ENCODE data around the gene CD209. TPM values are rescaled to one million over a fixed set of nuclear protein-coding genes. Genes with fewer than 3 reads are reported as not detected.

Gene CD209
- polyA plus RNA-seq, 2 donors, result 0.22 to 0.27 TPM

- Histone ChIP-seq H3K36me3 (ENCODE audit: control insufficient read depth in 2 of 2, insufficient read depth in 2 of 2, low read length in 1 of 2) (no peaks in the 10 kb centered on the region), H3K27me3 (ENCODE audit: control insufficient read depth in 1 of 2, insufficient read depth in 2 of 2, low read length in 2 of 2) (peaks cover 0 to 3% of the 10 kb centered on the region in 2 donors), H3K9me3 (ENCODE audit: control insufficient read depth in 2 of 2, insufficient read depth in 1 of 2, low read depth in 1 of 2, low read length in 1 of 2) (peaks cover 0 to 4% of the 10 kb centered on the region in 2 donors), H3K4me3 (ENCODE audit: low read depth in 1 of 2, low read length in 2 of 2) (no peak overlapping the region), H3K4me1 (ENCODE audit: control insufficient read depth in 2 of 2, insufficient read depth in 2 of 2, low read length in 1 of 2) (no peaks in the 10 kb centered on the region), H3K27ac (ENCODE audit: low read depth in 2 of 2, low read length in 1 of 2) (no peak overlapping the region)
- 34 to 61% methylated on average over 4 of the region's 4 CpGs for WGBS, 2 donors
These were observed 52.8 kb downstream of the CD209 start for GRCh38 chr19:7694499-7694898.

DNA sequence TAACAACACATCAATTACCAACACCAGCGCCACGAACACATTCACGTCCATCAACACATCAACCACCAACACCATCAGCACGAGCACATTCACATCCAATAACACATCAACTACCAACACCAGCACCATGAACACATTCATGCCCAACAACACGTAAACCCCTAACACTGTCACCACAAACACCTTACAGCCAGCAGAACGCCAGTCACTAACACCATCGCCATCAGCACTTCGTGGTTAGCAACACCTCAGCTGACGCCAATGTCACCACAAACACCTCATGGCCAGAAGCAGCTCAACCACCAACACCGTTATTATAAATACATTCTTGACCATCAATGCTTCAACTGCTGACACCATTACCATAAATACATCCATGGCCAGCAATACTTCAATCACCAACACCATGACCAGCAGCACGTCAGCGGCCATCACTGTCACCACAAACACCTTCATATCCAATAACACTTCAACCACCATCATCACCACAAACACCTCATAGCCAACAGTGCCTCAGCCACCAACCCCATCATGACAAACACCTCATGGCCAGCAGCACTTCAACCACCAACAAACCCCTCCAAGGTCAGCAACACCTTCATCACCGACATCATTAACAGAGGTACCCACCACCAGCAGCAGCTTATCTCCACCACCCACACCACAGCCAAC, 54.8 kb downstream of the CD209 start:
- no peak overlapping the region for H3K27ac ChIP-seq (ENCODE audit: low read depth in 2 of 2, low read length in 1 of 2)
- WGBS, 2 donors, result 68 to 69% methylated on average over 13 of the region's 13 CpGs
- H3K36me3 ChIP-seq (ENCODE audit: control insufficient read depth in 2 of 2, insufficient read depth in 2 of 2, low read length in 1 of 2), result no peaks in the 10 kb centered on the region
- no peaks in the 10 kb centered on the region for H3K4me1 ChIP-seq (ENCODE audit: control insufficient read depth in 2 of 2, insufficient read depth in 2 of 2, low read length in 1 of 2)
- H3K9me3 ChIP-seq (ENCODE audit: control insufficient read depth in 2 of 2, insufficient read depth in 1 of 2, low read depth in 1 of 2, low read length in 1 of 2), result peaks cover 0 to 4% of the 10 kb centered on the region in 2 donors
- H3K27me3 ChIP-seq (ENCODE audit: control insufficient read depth in 1 of 2, insufficient read depth in 2 of 2, low read length in 2 of 2), result peaks cover 0 to 3% of the 10 kb centered on the region in 2 donors
- H3K4me3 ChIP-seq (ENCODE audit: low read depth in 1 of 2, low read length in 2 of 2), result no peak overlapping the region

GRCh38 chr19:7691497-7691896, 55.8 kb downstream of the CD209 start:
- Histone ChIP-seq H3K27me3 (ENCODE audit: control insufficient read depth in 1 of 2, insufficient read depth in 2 of 2, low read length in 2 of 2) (peaks cover 0 to 3% of the 10 kb centered on the region in 2 donors), H3K36me3 (ENCODE audit: control insufficient read depth in 2 of 2, insufficient read depth in 2 of 2, low read length in 1 of 2) (no peaks in the 10 kb centered on the region), H3K9me3 (ENCODE audit: control insufficient read depth in 2 of 2, insufficient read depth in 1 of 2, low read depth in 1 of 2, low read length in 1 of 2) (peaks cover 0 to 4% of the 10 kb centered on the region in 2 donors), H3K4me3 (ENCODE audit: low read depth in 1 of 2, low read length in 2 of 2) (no peak overlapping the region), H3K4me1 (ENCODE audit: control insufficient read depth in 2 of 2, insufficient read depth in 2 of 2, low read length in 1 of 2) (no peaks in the 10 kb centered on the region), H3K27ac (ENCODE audit: low read depth in 2 of 2, low read length in 1 of 2) (no peak overlapping the region)

DNA sequence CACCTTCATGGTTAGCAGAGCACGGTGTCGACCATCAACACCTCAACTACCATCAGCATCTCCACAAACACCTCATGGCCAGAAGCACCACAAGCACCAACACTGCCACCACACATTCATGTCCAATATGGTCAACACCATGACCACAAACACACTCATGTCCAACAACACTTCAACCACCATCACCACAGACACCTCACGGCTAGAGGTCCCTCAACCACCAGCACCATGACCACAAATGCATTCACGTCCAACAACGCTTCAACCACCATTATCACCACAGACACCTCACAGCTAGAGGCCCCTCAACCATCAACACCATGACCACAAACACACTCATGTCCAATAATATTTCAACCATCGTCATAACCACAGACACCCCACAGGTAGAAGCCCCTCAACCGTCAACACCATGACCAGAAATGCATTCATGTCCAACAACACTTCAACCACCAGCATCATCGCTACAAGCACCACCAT, 56.5 kb downstream of the CD209 start:
- Histone ChIP-seq H3K4me3 (ENCODE audit: low read depth in 1 of 2, low read length in 2 of 2) (no peak overlapping the region), H3K27ac (ENCODE audit: low read depth in 2 of 2, low read length in 1 of 2) (no peak overlapping the region), H3K27me3 (ENCODE audit: control insufficient read depth in 1 of 2, insufficient read depth in 2 of 2, low read length in 2 of 2) (peaks cover 0 to 3% of the 10 kb centered on the region in 2 donors), H3K36me3 (ENCODE audit: control insufficient read depth in 2 of 2, insufficient read depth in 2 of 2, low read length in 1 of 2) (no peaks in the 10 kb centered on the region), H3K9me3 (ENCODE audit: control insufficient read depth in 2 of 2, insufficient read depth in 1 of 2, low read depth in 1 of 2, low read length in 1 of 2) (peaks cover 0 to 4% of the 10 kb centered on the region in 2 donors), H3K4me1 (ENCODE audit: control insufficient read depth in 2 of 2, insufficient read depth in 2 of 2, low read length in 1 of 2) (no peaks in the 10 kb centered on the region)
- WGBS, 2 donors, result 80 to 82% methylated on average over 8 of the region's 8 CpGs

Other genes starting within 250 kb of the CD209 start
- 10 to 100 TPM; 19.6 to 25.6 TPM for gene ZNF358, start 231.4 kb downstream of the CD209 start, polyA plus RNA-seq
- 10 to 100 TPM; 13.4 to 17.2 TPM for gene MCOLN1, start 224.9 kb downstream of the CD209 start, polyA plus RNA-seq
- gene PNPLA6, start 211.8 kb downstream of the CD209 start, polyA plus RNA-seq, result 10 to 100 TPM; 27.2 to 47.7 TPM
- gene CAMSAP3, start 151.7 kb downstream of the CD209 start, polyA plus RNA-seq, result 10 to 100 TPM; 24.3 to 40.9 TPM
- gene XAB2, start 118.0 kb downstream of the CD209 start, polyA plus RNA-seq, result 10 to 100 TPM; 26.9 to 28.1 TPM
- gene PET100, start 117.7 kb downstream of the CD209 start, polyA plus RNA-seq, result 100 to 1,000 TPM in 1 of 2 donors, 10 to 100 TPM in 1; 81.3 to 234 TPM
- gene PCP2, start 113.8 kb downstream of the CD209 start, polyA plus RNA-seq, result 1 to 10 TPM in 1 of 2 donors, under 1 TPM in 1; 0.58 to 1.3 TPM
- gene STXBP2, start 110.4 kb downstream of the CD209 start, polyA plus RNA-seq, result 10 to 100 TPM; 73.2 to 88.7 TPM
- 1 to 10 TPM in 1 of 2 donors, under 1 TPM in 1; 0.65 to 2.1 TPM for gene RETN, start 78.5 kb downstream of the CD209 start, polyA plus RNA-seq
- under 1 TPM; 0.09 to 0.53 TPM for gene MCEMP1, start 70.4 kb downstream of the CD209 start, polyA plus RNA-seq
- 100 to 1,000 TPM; 133 to 137 TPM for gene TRAPPC5, start 66.7 kb downstream of the CD209 start, polyA plus RNA-seq
- gene FCER2, start 45.4 kb downstream of the CD209 start, polyA plus RNA-seq, result under 1 TPM in 1 of 2 donors, not detected in 1; 0.02 TPM
- under 1 TPM in 1 of 2 donors, not detected in 1; 0.27 TPM for gene CLEC4G, start 15.4 kb downstream of the CD209 start, polyA plus RNA-seq
- under 1 TPM in 1 of 2 donors, not detected in 1; 0.04 TPM for gene CLEC4M, start 15.7 kb upstream of the CD209 start, polyA plus RNA-seq
- 1 to 10 TPM; 8.5 to 8.8 TPM for gene EVI5L, start 82.7 kb upstream of the CD209 start, polyA plus RNA-seq
- under 1 TPM; 0.14 to 0.16 TPM for gene PRR36, start 126.9 kb upstream of the CD209 start, polyA plus RNA-seq
- gene LRRC8E, start 141.0 kb upstream of the CD209 start, polyA plus RNA-seq, result 1 to 10 TPM; 3.3 to 4.7 TPM
- 10 to 100 TPM; 12.8 to 35.1 TPM for gene MAP2K7, start 156.3 kb upstream of the CD209 start, polyA plus RNA-seq
- under 1 TPM in 1 of 2 donors, not detected in 1; 0.08 TPM for gene TGFBR3L, start 167.3 kb upstream of the CD209 start, polyA plus RNA-seq
- gene SNAPC2, start 172.8 kb upstream of the CD209 start, polyA plus RNA-seq, result 10 to 100 TPM in 1 of 2 donors, 1 to 10 TPM in 1; 5.6 to 11.3 TPM
- gene CTXN1, start 178.6 kb upstream of the CD209 start, polyA plus RNA-seq, result 1 to 10 TPM; 1.4 to 3.0 TPM
- 10 to 100 TPM; 42.1 to 53.4 TPM for gene TIMM44, start 196.1 kb upstream of the CD209 start, polyA plus RNA-seq